K562 (cell line): ENCODE data around the gene PPP1CC.

Experiments
- CAMTA2 ChIP-seq: fragments of 250-450 bp; sonication (Bioruptor Pico); conservative IDR thresholded peaks from 2 replicates; pipeline ENCODE4 v1.5.1; 2022
- EHMT2 ChIP-seq: fragments of 450-650 bp; IDR thresholded peaks from 2 replicates; pipeline ENCODE4 v1.6.1; 2018; ENCODE audit warnings: antibody characterized with exemption
- KAT8 ChIP-seq: fragments of 450-650 bp; IDR thresholded peaks from 2 replicates; pipeline ENCODE4 v1.6.1; 2016; ENCODE audit warnings: low read depth, mild to moderate bottlenecking
- MAFK ChIP-seq: IDR thresholded peaks from 2 replicates; pipeline ENCODE4 v1.6.1; 2011; ENCODE audit warnings: low read length, improper control_type of control experiment
- MXI1 ChIP-seq: IDR thresholded peaks from 2 replicates; pipeline ENCODE4 v1.6.1; 2011; ENCODE audit warnings: low read depth, mild to moderate bottlenecking, improper control_type of control experiment, low read length
- POLR2AphosphoS5 ChIP-seq: IDR thresholded peaks from 2 replicates; pipeline ENCODE4 v1.6.1; 2011; ENCODE audit warnings: mild to moderate bottlenecking, low read depth, low read length, moderate library complexity; ENCODE audit not compliant: control insufficient read depth, insufficient read depth
- TBP ChIP-seq: optimal IDR thresholded peaks from 2 replicates; pipeline ENCODE3; 2011; ENCODE audit warnings: low read depth, low read length, improper control_type of control experiment
- TF ChIP-seq, protein P1 (sequence below): fragments of 450-650 bp; formaldehyde crosslinking; IDR thresholded peaks from 2 replicates; pipeline ENCODE4 v1.4.0; 2022; ENCODE audit warnings: missing genetic modification characterization
- TF ChIP-seq, protein P2 (sequence below): IDR thresholded peaks from 3 replicates; pipeline ENCODE4 v1.6.1; 2011; ENCODE audit warnings: borderline replicate concordance, mild to moderate bottlenecking; ENCODE audit not compliant: insufficient read length, insufficient read depth
- TF ChIP-seq, protein P3 (sequence below), 3 experiments: IDR thresholded peaks in 2 of 3; conservative IDR thresholded peaks in 1 of 3; 2 replicates each; pipeline ENCODE4 v1.5.1; 2011 to 2012; ENCODE audit warnings: low read length in 3 of 3, mild to moderate bottlenecking in 3 of 3, control low read depth in 2 of 3, improper control_type of control experiment in 1 of 3, inconsistent platforms in 1 of 3, low read depth in 1 of 3, mixed read lengths in 1 of 3, moderate library complexity in 1 of 3; ENCODE audit not compliant: insufficient read depth in 2 of 3
- TF ChIP-seq, protein P4 (sequence below): fragments of 450-650 bp; IDR thresholded peaks from 2 replicates; pipeline ENCODE4 v1.6.1; 2018; ENCODE audit warnings: mild to moderate bottlenecking, low read depth; ENCODE audit not compliant: partially characterized antibody

DNA sequence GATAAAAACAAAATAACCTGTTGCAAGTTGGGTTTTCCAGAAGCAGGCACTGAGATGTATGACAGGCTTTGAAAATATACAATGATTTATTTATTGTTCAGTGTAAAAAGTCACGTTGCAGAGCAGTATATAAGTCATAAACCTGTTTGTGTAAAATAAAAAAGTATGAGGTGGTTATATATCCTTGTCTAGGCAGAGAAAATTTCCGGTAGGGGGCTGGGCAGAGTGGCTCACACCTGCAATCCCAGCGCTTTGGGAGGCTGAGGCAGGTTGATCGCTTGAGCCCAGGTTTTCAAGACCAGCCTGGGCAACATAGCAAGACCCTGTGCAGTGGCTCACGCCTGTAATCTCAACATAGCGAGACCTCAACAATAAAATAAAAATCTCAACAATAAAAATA, 16.2 kb upstream of the PPP1CC start:
- TF ChIP-seq, protein P1, sequence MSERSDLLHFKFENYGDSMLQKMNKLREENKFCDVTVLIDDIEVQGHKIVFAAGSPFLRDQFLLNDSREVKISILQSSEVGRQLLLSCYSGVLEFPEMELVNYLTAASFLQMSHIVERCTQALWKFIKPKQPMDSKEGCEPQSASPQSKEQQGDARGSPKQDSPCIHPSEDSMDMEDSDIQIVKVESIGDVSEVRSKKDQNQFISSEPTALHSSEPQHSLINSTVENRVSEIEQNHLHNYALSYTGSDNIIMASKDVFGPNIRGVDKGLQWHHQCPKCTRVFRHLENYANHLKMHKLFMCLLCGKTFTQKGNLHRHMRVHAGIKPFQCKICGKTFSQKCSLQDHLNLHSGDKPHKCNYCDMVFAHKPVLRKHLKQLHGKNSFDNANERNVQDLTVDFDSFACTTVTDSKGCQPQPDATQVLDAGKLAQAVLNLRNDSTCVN (CRISPR knock-in tag): no peak
- TF ChIP-seq KAT8 (no peak), TBP (no peak), MAFK (no peak), EHMT2 (no peak), CAMTA2 (no peak), POLR2AphosphoS5 (no peak), MXI1 (no peak)
- TF ChIP-seq, protein P2, sequence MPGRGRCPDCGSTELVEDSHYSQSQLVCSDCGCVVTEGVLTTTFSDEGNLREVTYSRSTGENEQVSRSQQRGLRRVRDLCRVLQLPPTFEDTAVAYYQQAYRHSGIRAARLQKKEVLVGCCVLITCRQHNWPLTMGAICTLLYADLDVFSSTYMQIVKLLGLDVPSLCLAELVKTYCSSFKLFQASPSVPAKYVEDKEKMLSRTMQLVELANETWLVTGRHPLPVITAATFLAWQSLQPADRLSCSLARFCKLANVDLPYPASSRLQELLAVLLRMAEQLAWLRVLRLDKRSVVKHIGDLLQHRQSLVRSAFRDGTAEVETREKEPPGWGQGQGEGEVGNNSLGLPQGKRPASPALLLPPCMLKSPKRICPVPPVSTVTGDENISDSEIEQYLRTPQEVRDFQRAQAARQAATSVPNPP: no peak
- TF ChIP-seq, protein P3, sequence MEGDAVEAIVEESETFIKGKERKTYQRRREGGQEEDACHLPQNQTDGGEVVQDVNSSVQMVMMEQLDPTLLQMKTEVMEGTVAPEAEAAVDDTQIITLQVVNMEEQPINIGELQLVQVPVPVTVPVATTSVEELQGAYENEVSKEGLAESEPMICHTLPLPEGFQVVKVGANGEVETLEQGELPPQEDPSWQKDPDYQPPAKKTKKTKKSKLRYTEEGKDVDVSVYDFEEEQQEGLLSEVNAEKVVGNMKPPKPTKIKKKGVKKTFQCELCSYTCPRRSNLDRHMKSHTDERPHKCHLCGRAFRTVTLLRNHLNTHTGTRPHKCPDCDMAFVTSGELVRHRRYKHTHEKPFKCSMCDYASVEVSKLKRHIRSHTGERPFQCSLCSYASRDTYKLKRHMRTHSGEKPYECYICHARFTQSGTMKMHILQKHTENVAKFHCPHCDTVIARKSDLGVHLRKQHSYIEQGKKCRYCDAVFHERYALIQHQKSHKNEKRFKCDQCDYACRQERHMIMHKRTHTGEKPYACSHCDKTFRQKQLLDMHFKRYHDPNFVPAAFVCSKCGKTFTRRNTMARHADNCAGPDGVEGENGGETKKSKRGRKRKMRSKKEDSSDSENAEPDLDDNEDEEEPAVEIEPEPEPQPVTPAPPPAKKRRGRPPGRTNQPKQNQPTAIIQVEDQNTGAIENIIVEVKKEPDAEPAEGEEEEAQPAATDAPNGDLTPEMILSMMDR (IDR thresholded peaks at IDR 0.05 in 2 of 3, conservative IDR thresholded peaks at IDR 0.05 in 1 of 3; ENCODE audit: insufficient read depth in 2 of 3, low read depth in 1 of 3, low read length in 3 of 3): no peak
- TF ChIP-seq, protein P4, sequence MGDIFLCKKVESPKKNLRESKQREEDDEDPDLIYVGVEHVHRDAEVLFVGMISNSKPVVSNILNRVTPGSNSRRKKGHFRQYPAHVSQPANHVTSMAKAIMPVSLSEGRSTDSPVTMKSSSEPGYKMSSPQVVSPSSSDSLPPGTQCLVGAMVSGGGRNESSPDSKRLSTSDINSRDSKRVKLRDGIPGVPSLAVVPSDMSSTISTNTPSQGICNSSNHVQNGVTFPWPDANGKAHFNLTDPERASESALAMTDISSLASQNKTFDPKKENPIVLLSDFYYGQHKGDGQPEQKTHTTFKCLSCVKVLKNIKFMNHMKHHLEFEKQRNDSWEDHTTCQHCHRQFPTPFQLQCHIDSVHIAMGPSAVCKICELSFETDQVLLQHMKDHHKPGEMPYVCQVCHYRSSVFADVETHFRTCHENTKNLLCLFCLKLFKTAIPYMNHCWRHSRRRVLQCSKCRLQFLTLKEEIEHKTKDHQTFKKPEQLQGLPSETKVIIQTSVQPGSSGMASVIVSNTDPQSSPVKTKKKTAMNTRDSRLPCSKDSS: no peak
